Neural cell (in vitro differentiated cells): ENCODE results near the gene RYK. TPM values are rescaled to one million over a fixed set of nuclear protein-coding genes. Genes with fewer than 3 reads are reported as not detected.

Experiments used
- H2AFZ ChIP-seq: fragments of 200-600, 300-800 bp; sonication (generic), shearing (Covaris generic); 2 replicates; pipeline ENCODE4 v1.6.0; 2014; ENCODE audit warnings: low read depth, mild to moderate bottlenecking, antibody characterized with exemption, low read length, moderate library complexity
- H3F3A ChIP-seq: fragments of 200-600 bp; shearing (Covaris generic); 2 replicates; pipeline ENCODE4 v1.6.1; 2016; ENCODE audit warnings: mild to moderate bottlenecking, moderate library complexity, mixed read lengths, antibody characterized with exemption, low read length; ENCODE audit not compliant: insufficient read depth, poor library complexity, severe bottlenecking
- H3K27ac ChIP-seq: fragments of 200-600, 300-800 bp; sonication (generic), shearing (Covaris generic); 2 replicates; pipeline ENCODE4 v1.5.1; 2014; ENCODE audit warnings: mild to moderate bottlenecking, low read length, moderate library complexity
- H3K27me3 ChIP-seq: fragments of 300-800, 200-600 bp; sonication (generic), shearing (Covaris generic); 2 replicates; pipeline ENCODE4 v1.6.0; 2014; ENCODE audit warnings: mild to moderate bottlenecking, low read depth, low read length, moderate library complexity; ENCODE audit not compliant: insufficient read depth
- H3K36me3 ChIP-seq: fragments of 300-800, 200-600 bp; sonication (generic), shearing (Covaris generic); 2 replicates; pipeline ENCODE4 v1.5.1; 2014; ENCODE audit warnings: mild to moderate bottlenecking, antibody characterized with exemption, low read length, moderate library complexity; ENCODE audit not compliant: insufficient read depth
- H3K4me2 ChIP-seq: fragments of 300-800, 200-600 bp; sonication (generic), shearing (Covaris generic); 2 replicates; pipeline ENCODE4 v1.6.0; 2014; ENCODE audit warnings: mild to moderate bottlenecking, low read length
- H3K4me3 ChIP-seq: fragments of 300-800, 200-600 bp; sonication (generic), shearing (Covaris generic); 2 replicates; pipeline ENCODE4 v1.5.1; 2014; ENCODE audit warnings: mild to moderate bottlenecking, low read length, moderate library complexity
- H3K79me2 ChIP-seq: fragments of 200-600 bp; shearing (Covaris generic); replicated peaks from 2 replicates; pipeline ENCODE4 v1.6.0; 2014; ENCODE audit warnings: mild to moderate bottlenecking, low read length, moderate library complexity; ENCODE audit not compliant: insufficient read depth
- H3K9ac ChIP-seq: fragments of 300-800, 200-600 bp; sonication (generic), shearing (Covaris generic); 2 replicates; pipeline ENCODE4 v1.6.1; 2016; ENCODE audit warnings: mild to moderate bottlenecking, low read length, mixed read lengths
- H3K9me2 ChIP-seq: fragments of 200-600 bp; shearing (Covaris generic); 2 replicates; pipeline ENCODE4 v1.6.1; 2016; ENCODE audit warnings: mild to moderate bottlenecking, low read length, mixed read lengths; ENCODE audit not compliant: insufficient read depth
- H3K9me3 ChIP-seq: fragments of 200-600, 300-800 bp; sonication (generic), shearing (Covaris generic); 2 replicates; pipeline ENCODE4 v1.6.1; 2016; ENCODE audit warnings: mild to moderate bottlenecking, mixed run types, low read length, moderate library complexity, mixed read lengths
- H4K20me1 ChIP-seq: fragments of 200-600 bp; shearing (Covaris generic); 2 replicates; pipeline ENCODE4 v1.6.1; 2016; ENCODE audit warnings: mild to moderate bottlenecking, mixed run types; ENCODE audit not compliant: insufficient read depth
- CTCF ChIP-seq: fragments of 450-650 bp; IDR thresholded peaks from 2 replicates; pipeline ENCODE4 v1.5.1; 2014; ENCODE audit warnings: antibody characterized with exemption, mild to moderate bottlenecking, moderate library complexity; ENCODE audit not compliant: poor library complexity, severe bottlenecking
- EP300 ChIP-seq: fragments of 450-650 bp; conservative IDR thresholded peaks from 2 replicates; pipeline ENCODE4 v1.6.1; 2014; ENCODE audit warnings: antibody characterized with exemption, mild to moderate bottlenecking, moderate library complexity; ENCODE audit not compliant: poor library complexity, severe bottlenecking
- EZH2 ChIP-seq: fragments of 200-600, 300-800 bp; shearing (Covaris generic), sonication (generic); IDR thresholded peaks from 2 replicates; pipeline ENCODE4 v1.6.1; 2014; ENCODE audit warnings: antibody characterized with exemption, low read length, borderline replicate concordance, mild to moderate bottlenecking; ENCODE audit not compliant: insufficient read depth, poor library complexity, severe bottlenecking
- MXI1 ChIP-seq: fragments of 450-650 bp; conservative IDR thresholded peaks from 2 replicates; pipeline ENCODE4 v1.6.1; 2014; ENCODE audit warnings: antibody characterized with exemption, mild to moderate bottlenecking; ENCODE audit not compliant: poor library complexity, severe bottlenecking
- POLR2AphosphoS5 ChIP-seq: IDR thresholded peaks from 2 replicates; pipeline ENCODE4 v1.6.1; 2012
- RAD21 ChIP-seq: fragments of 450-650 bp; conservative IDR thresholded peaks from 2 replicates; pipeline ENCODE4 v1.6.1; 2014; ENCODE audit warnings: antibody characterized with exemption, mild to moderate bottlenecking, moderate library complexity
- REST ChIP-seq: IDR thresholded peaks from 2 replicates; pipeline ENCODE4 v1.6.1; 2012; ENCODE audit warnings: borderline replicate concordance
- SMC3 ChIP-seq: fragments of 450-650 bp; conservative IDR thresholded peaks from 2 replicates; pipeline ENCODE4 v1.6.1; 2014; ENCODE audit warnings: antibody characterized with exemption, mild to moderate bottlenecking, moderate library complexity; ENCODE audit not compliant: poor library complexity
- TAF1 ChIP-seq: IDR thresholded peaks from 2 replicates; pipeline ENCODE4 v1.6.1; 2012; ENCODE audit warnings: low read depth
- polyA plus RNA-seq: library from polyadenylated mRNA; depleted of rRNA; stranded (reverse); fragments of >200 nt; gene quantifications from 2 replicates; pipeline ENCODE4 v1.2.3, GENCODE V29; 2014

The RYK gene
- polyA plus RNA-seq, 1 donor from 2014 or later, result 68.6 TPM

GRCh38 chr3:134252766-134253165, 2.1 kb upstream of the RYK start:
- Histone ChIP-seq H3F3A (no peaks in the 10 kb centered on the region), H3K9me3 (no peaks in the 10 kb centered on the region), H3K27ac (no peak overlapping the region), H2AFZ (no peak overlapping the region), H3K4me2 (no peak overlapping the region), H3K79me2 (peaks cover 23% of the 10 kb centered on the region), H3K36me3 (no peaks in the 10 kb centered on the region), H3K4me3 (no peak overlapping the region), H3K27me3 (no peaks in the 10 kb centered on the region), H4K20me1 (no peaks in the 10 kb centered on the region), H3K9ac (no peak overlapping the region), H3K9me2 (no peaks in the 10 kb centered on the region)
- TF ChIP-seq POLR2AphosphoS5, result no peak
- TF ChIP-seq MXI1, result no peak
- no peak for TF ChIP-seq CTCF
- no peak for TF ChIP-seq REST
- TF ChIP-seq TAF1, result no peak
- no peak for TF ChIP-seq RAD21
- no peak for TF ChIP-seq SMC3
- no peak for TF ChIP-seq EP300
- no peak for TF ChIP-seq EZH2

- Histone ChIP-seq H3K79me2 (peaks cover 32% of the 10 kb centered on the region), H3K36me3 (no peaks in the 10 kb centered on the region), H2AFZ (no peak overlapping the region), H3K27ac (no peak overlapping the region), H3K27me3 (no peaks in the 10 kb centered on the region), H3K9me2 (no peaks in the 10 kb centered on the region), H3K9ac (no peak overlapping the region), H3K4me2 (no peak overlapping the region), H4K20me1 (no peaks in the 10 kb centered on the region), H3K4me3 (no peak overlapping the region), H3K9me3 (no peaks in the 10 kb centered on the region), H3F3A (no peaks in the 10 kb centered on the region)
- TF ChIP-seq EZH2 (no peak), CTCF (no peak), MXI1 (no peak), RAD21 (no peak), TAF1 (no peak), POLR2AphosphoS5 (no peak), SMC3 (no peak)
These were observed 1.2 kb upstream of the RYK start for GRCh38 chr3:134251731-134252391.
